ENCODE measurements around the gene MIAT. TPM values are rescaled to one million over a fixed set of nuclear protein-coding genes. Genes with fewer than 3 reads are reported as not detected.

Gene MIAT
- total RNA-seq, 4 donors from 2014 or later = 1.00 to 17.1 (median 3.0) TPM

- TF ChIP-seq EP300 (IDR thresholded peaks at IDR 0.05; ENCODE audit: low read depth) (no peak), CTCF (IDR thresholded peaks at IDR 0.05) (no peak), POLR2A (IDR thresholded peaks at IDR 0.05) (no peak), POLR2AphosphoS5 (IDR thresholded peaks at IDR 0.05) (no peak)
- H3K9me3 ChIP-seq = no peaks in the 10 kb centered on the region
- intact Hi-C loops (cut with DNase I; ENCODE audit: low total_unique reads) (loop anchor here (5.0 kb wide), 1 partner anchor 560 kb away; no protein-coding TSS in a partner anchor), in situ Hi-C loops (cut with MboI; ENCODE audit: low pct_ligation_motif_present in 1 of 4, low pct_unique_long_range_greater_than_20kb in 1 of 4, low sequenced_read_pairs in 3 of 4) (no loop called here)
- H3K4me3 ChIP-seq = no peak overlapping the region
- H3K4me1 ChIP-seq = no peaks in the 10 kb centered on the region
- H3K27me3 ChIP-seq = no peaks in the 10 kb centered on the region
- H3K27ac ChIP-seq = no peak overlapping the region
- no peak for DNase-seq
- no peaks in the 10 kb centered on the region for H3K36me3 ChIP-seq
These were observed 30.1 kb downstream of the MIAT start for GRCh38 chr22:26687439-26687838.

GRCh38 chr22:26689513-26690301 is 32.3 kb downstream of the MIAT start:
- H3K4me1 ChIP-seq = no peaks in the 10 kb centered on the region
- no peak overlapping the region for H3K27ac ChIP-seq
- no peaks in the 10 kb centered on the region for H3K9me3 ChIP-seq
- intact Hi-C loops (cut with DNase I; ENCODE audit: low total_unique reads) (loop anchor here (5.0 kb wide), 1 partner anchor 558 kb away; no protein-coding TSS in a partner anchor), in situ Hi-C loops (cut with MboI; ENCODE audit: low pct_ligation_motif_present in 1 of 4, low pct_unique_long_range_greater_than_20kb in 1 of 4, low sequenced_read_pairs in 3 of 4) (no loop called here)
- no peaks in the 10 kb centered on the region for H3K27me3 ChIP-seq
- no peak for TF ChIP-seq EP300 (IDR thresholded peaks at IDR 0.05; ENCODE audit: low read depth)
- TF ChIP-seq CTCF (IDR thresholded peaks at IDR 0.05) = no peak
- no peak for TF ChIP-seq POLR2AphosphoS5 (IDR thresholded peaks at IDR 0.05)
- no peak for TF ChIP-seq POLR2A (IDR thresholded peaks at IDR 0.05)
- H3K4me3 ChIP-seq = no peak overlapping the region
- H3K36me3 ChIP-seq = peaks cover 0 to 9% (median 0%) of the 10 kb centered on the region in 4 donors
- no peak for DNase-seq
- WGBS, 2 donors (ENCODE audit: low coverage in 1 of 2) = 78% methylated on average over 12 of the region's 12 CpGs; no CpG with 5 or more reads in 1 of the 2 donors

- no peaks in the 10 kb centered on the region for H3K27me3 ChIP-seq
- no peak overlapping the region for H3K27ac ChIP-seq
- in situ Hi-C loops (cut with MboI; ENCODE audit: low pct_ligation_motif_present in 1 of 4, low pct_unique_long_range_greater_than_20kb in 1 of 4, low sequenced_read_pairs in 3 of 4) (no loop called here), intact Hi-C loops (cut with DNase I; ENCODE audit: low total_unique reads) (no loop called here)
- DNase-seq = no peak
- TF ChIP-seq CTCF (IDR thresholded peaks at IDR 0.05) (no peak), POLR2AphosphoS5 (IDR thresholded peaks at IDR 0.05) (no peak), EP300 (IDR thresholded peaks at IDR 0.05; ENCODE audit: low read depth) (no peak), POLR2A (IDR thresholded peaks at IDR 0.05) (no peak)
- H3K4me1 ChIP-seq = no peaks in the 10 kb centered on the region
- WGBS, 2 donors (ENCODE audit: low coverage in 1 of 2) = 20 to 72% methylated on average over 1 to 3 of the region's 3 CpGs
- no peak overlapping the region for H3K4me3 ChIP-seq
- H3K36me3 ChIP-seq = peaks cover 0 to 11% (median 0%) of the 10 kb centered on the region in 4 donors
- H3K9me3 ChIP-seq = no peaks in the 10 kb centered on the region
These were observed 33.4 kb downstream of the MIAT start for GRCh38 chr22:26690654-26691376.

GRCh38 chr22:26691377-26691716 is 34.0 kb downstream of the MIAT start:
- in situ Hi-C loops (cut with MboI; ENCODE audit: low pct_ligation_motif_present in 1 of 4, low pct_unique_long_range_greater_than_20kb in 1 of 4, low sequenced_read_pairs in 3 of 4) = no loop called here
- DNase-seq = no peak
- TF ChIP-seq CTCF (IDR thresholded peaks at IDR 0.05) = no peak
- no peak for TF ChIP-seq POLR2A (IDR thresholded peaks at IDR 0.05)
- no peak for TF ChIP-seq POLR2AphosphoS5 (IDR thresholded peaks at IDR 0.05)
- TF ChIP-seq EP300 (IDR thresholded peaks at IDR 0.05; ENCODE audit: low read depth) = no peak
- H3K36me3 ChIP-seq = peaks cover 0 to 11% (median 0%) of the 10 kb centered on the region in 4 donors
- H3K27me3 ChIP-seq = no peaks in the 10 kb centered on the region
- H3K27ac ChIP-seq = no peak overlapping the region
- no peaks in the 10 kb centered on the region for H3K9me3 ChIP-seq
- H3K4me1 ChIP-seq = no peaks in the 10 kb centered on the region
- intact Hi-C loops (cut with DNase I; ENCODE audit: low total_unique reads) = no loop called here
- no peak overlapping the region for H3K4me3 ChIP-seq
- WGBS, 2 donors (ENCODE audit: low coverage in 1 of 2) = 85 to 96% methylated on average over 5 of the region's 6 CpGs

Measured in transverse colon (tissue), 4 donors.